KG1 (cell line): ENCODE measurements around the gene CDKN2D.

Experiments
- DNase-seq: peaks from one replicate; lab custom pipeline; 2025; lab: John Stamatoyannopoulos, UW

Gene CDKN2D

GRCh38 chr19:10520652-10521318 lies 48.0 kb downstream of the CDKN2D start:
- no peak for DNase-seq

DNA sequence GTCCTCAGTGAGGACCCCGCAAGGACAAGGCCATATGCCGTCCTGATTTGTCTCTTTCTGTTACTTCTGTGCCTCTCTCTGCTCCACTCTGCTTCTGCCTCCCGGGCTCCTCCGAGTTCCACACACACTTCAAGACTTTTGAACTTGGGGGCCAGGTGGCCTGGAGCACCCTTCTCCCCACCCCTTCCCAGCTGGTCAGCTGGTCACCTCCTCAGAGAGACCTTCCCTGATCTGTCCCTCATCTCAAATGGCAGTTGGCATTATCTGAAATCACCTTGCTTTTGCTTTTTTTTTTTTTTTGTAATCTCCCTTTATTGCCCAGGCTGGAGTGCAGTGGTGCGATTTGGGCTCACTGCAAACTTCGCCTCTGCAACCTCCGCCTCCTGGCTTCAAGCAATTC lies 49.4 kb downstream of the CDKN2D start:
- DNase-seq: no peak

DNA sequence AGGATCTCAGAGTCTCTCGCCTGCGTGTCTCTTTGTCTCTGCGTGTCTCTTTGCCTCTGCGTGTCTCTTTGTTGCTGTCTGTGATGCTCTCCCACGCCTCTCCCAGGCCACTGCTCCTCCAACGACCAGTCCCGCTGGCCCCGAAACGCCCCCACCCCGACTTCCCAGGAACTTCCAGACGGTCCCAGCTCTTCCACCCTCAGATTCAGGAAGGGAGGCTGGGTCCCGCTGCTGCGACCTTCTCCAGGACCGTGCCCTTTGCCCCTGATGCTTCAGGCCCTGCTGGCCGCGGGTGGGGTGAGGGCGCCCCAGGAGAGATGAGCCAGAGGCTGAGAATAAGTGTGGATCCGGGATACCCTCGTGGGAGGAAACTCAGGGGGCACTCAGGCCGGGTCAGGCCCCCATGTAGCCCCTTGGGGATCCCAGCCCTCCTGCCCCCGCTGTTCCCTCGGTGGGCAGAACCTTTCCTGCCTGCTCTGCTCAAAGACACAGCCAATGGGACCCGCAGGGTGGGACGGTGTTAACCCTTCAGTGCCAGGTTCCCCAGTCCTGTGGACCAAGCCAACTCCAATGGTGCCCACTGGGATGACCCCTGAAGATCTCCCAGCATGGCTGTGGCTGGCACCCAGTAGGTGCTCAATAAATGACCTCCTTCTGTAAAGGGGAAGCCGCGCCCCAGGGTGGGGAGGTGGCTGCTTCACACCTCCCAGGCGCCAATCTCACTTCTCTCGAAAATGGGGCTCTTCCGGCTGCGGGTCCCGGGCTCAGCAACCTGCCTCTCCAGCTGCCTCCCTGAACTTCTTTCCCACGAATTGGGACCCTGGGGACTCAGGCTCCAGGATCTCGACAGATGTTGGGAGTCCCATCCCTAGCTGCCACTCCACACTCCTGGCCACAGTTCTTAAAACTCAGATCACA lies 50.1 kb downstream of the CDKN2D start:
- no peak for DNase-seq

GRCh38 chr19:10517760-10518443 lies 50.9 kb downstream of the CDKN2D start:
- DNase-seq: no peak

DNA sequence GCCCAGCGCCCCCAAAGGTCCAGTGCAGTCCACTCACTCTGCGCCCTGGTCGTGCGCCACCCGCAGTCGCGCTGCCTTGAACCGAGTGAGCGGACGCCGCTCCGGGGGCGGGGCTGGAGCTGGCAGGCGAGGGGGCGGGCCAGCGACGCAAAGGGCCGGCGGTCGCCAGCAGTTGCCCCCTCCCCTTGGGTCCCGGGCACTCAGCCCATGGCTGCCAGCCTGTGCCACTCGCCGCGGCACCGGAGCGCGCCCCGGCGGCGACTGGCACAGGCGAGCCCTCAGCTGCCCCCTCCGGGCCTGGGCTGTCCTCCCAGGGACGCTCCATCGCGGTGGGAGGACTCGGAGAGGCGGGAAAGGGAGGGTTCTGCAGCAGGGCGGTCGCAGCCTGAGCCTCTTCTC lies 51.4 kb downstream of the CDKN2D start, which contains the start of gene S1PR5:
Gene S1PR5, minus strand, starts transcription at position 87 of the 399 bp plus-strand sequence. CDS start 2,436 bp downstream, outside the sequence.
- DNase-seq: no peak

GRCh38 chr19:10516671-10517286 lies 52.0 kb downstream of the CDKN2D start:
- DNase-seq: no peak
